OCI-LY3 (cell line): ENCODE data around the gene PRKAA1.
"Not testable (repeated sequence)": the region's sequence is repeated elsewhere in the genome, so short reads cannot be mapped to it uniquely, and the experiment has no call there.

Experiments
- CTCF ChIP-seq: fragments of 200-600, 300-600 bp; sonication (generic); IDR thresholded peaks from 2 replicates; pipeline ENCODE4 v1.5.1; 2014; ENCODE audit warnings: antibody characterized with exemption, low read length, low read depth
- EZH2phosphoT487 ChIP-seq: fragments of 200-600 bp; shearing (Covaris generic); IDR thresholded peaks from 2 replicates; pipeline ENCODE4 v1.6.1; 2018; ENCODE audit warnings: antibody characterized with exemption, mixed run types, low read depth

GRCh38 chr5:40722497-40722911, 75.7 kb downstream of the PRKAA1 start:
- TF ChIP-seq CTCF, EZH2phosphoT487: not testable (repeated sequence)
